IgD-negative memory B cell (primary cell): ENCODE results near the gene EFNA4. TPM values are rescaled to one million over a fixed set of nuclear protein-coding genes. Genes with fewer than 3 reads are reported as not detected.
A peak's percentile ranks its signal among the peaks of the same experiment; 100 is the strongest.

Experiments used
- H3K27ac Mint-ChIP-seq, 3 donors: one replicate each; pipeline ENCODE4 v1.8.0; 2020 to 2022; ENCODE audit warnings: mild to moderate bottlenecking in 3 of 3, mixed read lengths in 3 of 3, moderate library complexity in 1 of 3
- H3K27me3 Mint-ChIP-seq: one replicate; pipeline ENCODE4 v1.8.0; 2021; ENCODE audit warnings: mixed read lengths
- H3K36me3 Mint-ChIP-seq: one replicate; pipeline ENCODE4 v1.8.0; 2020; ENCODE audit warnings: mild to moderate bottlenecking, mixed read lengths
- H3K4me1 Mint-ChIP-seq, 3 donors: one replicate each; pipeline ENCODE4 v1.8.0; 2020 to 2022; ENCODE audit warnings: mixed read lengths in 3 of 3, mild to moderate bottlenecking in 1 of 3
- H3K4me3 Mint-ChIP-seq, 4 donors: one replicate each; pipeline ENCODE4 v1.8.0; 2020 to 2022; ENCODE audit warnings: mild to moderate bottlenecking in 4 of 4, mixed read lengths in 4 of 4, moderate library complexity in 3 of 4
- H3K9me3 Mint-ChIP-seq, 3 donors: one replicate each; pipeline ENCODE4 v1.8.0; 2020 to 2021; ENCODE audit warnings: mixed read lengths in 3 of 3, mild to moderate bottlenecking in 1 of 3
- polyA plus RNA-seq: library from polyadenylated mRNA; unstranded; fragments of 300-500 nt; fragmentation: Illumina TruSeq; gene quantifications from one replicate; pipeline ENCODE4 v1.2.3, GENCODE V29; 2021

Gene EFNA4
- polyA plus RNA-seq, 1 donor from 2014 or later: 8.5 TPM

GRCh38 chr1:155079487-155080311 lies 16.2 kb downstream of the EFNA4 start:
- Mint-ChIP-seq H3K4me1 (peaks cover 19 to 29% (median 26%) of the 10 kb centered on the region in 3 donors), H3K4me3 (peak overlapping the region; percentile 19 to 96 (median 80)), H3K36me3 (no peaks in the 10 kb centered on the region)

GRCh38 chr1:155080312-155081228 lies 17.0 kb downstream of the EFNA4 start:
- H3K27me3 Mint-ChIP-seq: peaks cover 34% of the 10 kb centered on the region
- H3K4me3 Mint-ChIP-seq: peak overlapping the region; percentile 45 to 76 (median 70)
- peak overlapping the region in 1 of 3 donors; percentile 43 for H3K27ac Mint-ChIP-seq
- H3K36me3 Mint-ChIP-seq: no peaks in the 10 kb centered on the region
- H3K9me3 Mint-ChIP-seq: peaks cover 0 to 1% (median 0%) of the 10 kb centered on the region in 3 donors
- H3K4me1 Mint-ChIP-seq: peaks cover 23 to 35% (median 31%) of the 10 kb centered on the region in 3 donors

More at GRCh38 chr1:155079487-155080311, 16.2 kb downstream of the EFNA4 start:
- Mint-ChIP-seq H3K9me3 (peaks cover 0 to 1% (median 0%) of the 10 kb centered on the region in 3 donors), H3K27me3 (peaks cover 34% of the 10 kb centered on the region), H3K27ac (peak overlapping the region; percentile 17 to 83 (median 67))

GRCh38 chr1:155081472-155082300 lies 18.1 kb downstream of the EFNA4 start:
- peaks cover 34% of the 10 kb centered on the region for H3K27me3 Mint-ChIP-seq
- peak overlapping the region in 2 of 3 donors; percentile 60 to 79 for H3K27ac Mint-ChIP-seq
- peaks cover 0 to 1% (median 0%) of the 10 kb centered on the region in 3 donors for H3K9me3 Mint-ChIP-seq
- H3K4me3 Mint-ChIP-seq: peak overlapping the region; percentile 67 to 85 (median 78)
- peaks cover 23 to 33% (median 32%) of the 10 kb centered on the region in 3 donors for H3K4me1 Mint-ChIP-seq
- no peaks in the 10 kb centered on the region for H3K36me3 Mint-ChIP-seq

- Mint-ChIP-seq H3K27ac (peak overlapping the region in 1 of 3 donors; percentile 60), H3K4me3 (peak overlapping the region; percentile 46 to 84 (median 78)), H3K4me1 (peaks cover 23 to 35% (median 33%) of the 10 kb centered on the region in 3 donors), H3K27me3 (peaks cover 34% of the 10 kb centered on the region), H3K9me3 (peaks cover 0 to 1% (median 0%) of the 10 kb centered on the region in 3 donors), H3K36me3 (no peaks in the 10 kb centered on the region)
Measured at GRCh38 chr1:155082301-155083051, 18.9 kb downstream of the EFNA4 start.

GRCh38 chr1:155083052-155083541 lies 19.6 kb downstream of the EFNA4 start:
- peaks cover 23 to 39% (median 33%) of the 10 kb centered on the region in 3 donors for H3K4me1 Mint-ChIP-seq
- H3K36me3 Mint-ChIP-seq: no peaks in the 10 kb centered on the region
- peaks cover 34% of the 10 kb centered on the region for H3K27me3 Mint-ChIP-seq
- peak overlapping the region in 2 of 4 donors; percentile 82 to 84 for H3K4me3 Mint-ChIP-seq
- no peak overlapping the region for H3K27ac Mint-ChIP-seq
- peaks cover 0 to 1% (median 0%) of the 10 kb centered on the region in 3 donors for H3K9me3 Mint-ChIP-seq

GRCh38 chr1:155083865-155084721 lies 20.6 kb downstream of the EFNA4 start:
- H3K27me3 Mint-ChIP-seq: peaks cover 36% of the 10 kb centered on the region

GRCh38 chr1:155084722-155085503 lies 21.4 kb downstream of the EFNA4 start:
- H3K4me3 Mint-ChIP-seq: peak overlapping the region; percentile 88 to 99 (median 94)
- peaks cover 31% of the 10 kb centered on the region for H3K27me3 Mint-ChIP-seq

More at GRCh38 chr1:155083865-155084721, 20.6 kb downstream of the EFNA4 start:
- Mint-ChIP-seq H3K36me3 (no peaks in the 10 kb centered on the region), H3K9me3 (peaks cover 0 to 1% (median 0%) of the 10 kb centered on the region in 3 donors), H3K27ac (peak overlapping the region in 2 of 3 donors; percentile 90 to 92), H3K4me3 (peak overlapping the region; percentile 88 to 99 (median 94)), H3K4me1 (peaks cover 25 to 39% (median 33%) of the 10 kb centered on the region in 3 donors)

GRCh38 chr1:155085504-155086127 lies 22.1 kb downstream of the EFNA4 start:
- H3K27ac Mint-ChIP-seq: peak overlapping the region; percentile 90 to 95 (median 92)
- H3K27me3 Mint-ChIP-seq: peaks cover 29% of the 10 kb centered on the region
- H3K36me3 Mint-ChIP-seq: no peaks in the 10 kb centered on the region
- H3K4me1 Mint-ChIP-seq: peaks cover 20 to 34% (median 25%) of the 10 kb centered on the region in 3 donors
- peaks cover 0 to 1% (median 0%) of the 10 kb centered on the region in 3 donors for H3K9me3 Mint-ChIP-seq
- H3K4me3 Mint-ChIP-seq: peak overlapping the region; percentile 88 to 99 (median 94)

More at GRCh38 chr1:155084722-155085503, 21.4 kb downstream of the EFNA4 start:
- Mint-ChIP-seq H3K9me3 (peaks cover 0 to 1% (median 0%) of the 10 kb centered on the region in 3 donors), H3K36me3 (no peaks in the 10 kb centered on the region), H3K4me1 (peaks cover 20 to 34% (median 25%) of the 10 kb centered on the region in 3 donors), H3K27ac (peak overlapping the region; percentile 90 to 95 (median 92))

- Mint-ChIP-seq H3K27ac (peak overlapping the region; percentile 46 to 92 (median 90)), H3K9me3 (peaks cover 0 to 1% (median 0%) of the 10 kb centered on the region in 3 donors), H3K4me1 (peaks cover 18 to 32% (median 23%) of the 10 kb centered on the region in 3 donors), H3K36me3 (peaks cover under 1% of the 10 kb centered on the region), H3K27me3 (peaks cover 26% of the 10 kb centered on the region), H3K4me3 (peak overlapping the region; percentile 51 to 99 (median 88))
Measured at GRCh38 chr1:155086128-155086741, 22.7 kb downstream of the EFNA4 start.

GRCh38 chr1:155086856-155087535 lies 23.5 kb downstream of the EFNA4 start:
- Mint-ChIP-seq H3K4me1 (peaks cover 14 to 27% (median 19%) of the 10 kb centered on the region in 3 donors), H3K27me3 (peaks cover 20% of the 10 kb centered on the region), H3K4me3 (peak overlapping the region in 2 of 4 donors; percentile 63 to 76), H3K27ac (peak overlapping the region in 1 of 3 donors; percentile 76), H3K9me3 (no peaks in the 10 kb centered on the region), H3K36me3 (peaks cover 1% of the 10 kb centered on the region)
